Endothelial cell of umbilical vein (primary cell): ENCODE data around the gene TCF7. TPM values are rescaled to one million over a fixed set of nuclear protein-coding genes. Genes with fewer than 3 reads are reported as not detected.

ENCODE experiments used
- BruUV-seq: library from RNA; stranded (reverse); fragments of 400-500 nt; replicated peaks from 2 replicates; lab custom pipeline; 2021; lab: Mats Ljungman, UMichigan
- CTCF ChIA-PET: fragments of 300-600, 350-600 bp; sonication (Branson Sonifier 250); formaldehyde crosslinking; loops from one replicate; lab custom pipeline; 2021; ENCODE audit warnings: antibody characterized with exemption, inconsistent platforms; lab: Charles Lee
- POLR2A ChIA-PET: fragments of 300-600, 350-600 bp; sonication (Branson Sonifier 250); formaldehyde crosslinking; loops from one replicate; lab custom pipeline; 2021; ENCODE audit warnings: antibody characterized with exemption, inconsistent platforms; lab: Charles Lee
- DNase-seq: peaks from one replicate; pipeline ENCODE4 v3.0.0-alpha.2; 2011; ENCODE audit warnings: low read depth, low spot score
- FAIRE-seq: peaks from 2 replicates; lab custom pipeline; 2011; peaks lifted over from hg19 to GRCh38; lab: Jason Lieb, UNC
- H2AFZ ChIP-seq: 2 replicates; pipeline ENCODE4 v1.6.0; 2012; ENCODE audit warnings: low read depth, low read length, control low read depth, inconsistent platforms
- H3K27ac ChIP-seq: 2 replicates; pipeline ENCODE4 v1.5.1; 2011; ENCODE audit warnings: low read depth, mild to moderate bottlenecking, control low read depth, low read length, moderate library complexity; ENCODE audit not compliant: insufficient read depth
- H3K27me3 ChIP-seq, 2 experiments: 2 replicates each; pipeline versions ENCODE4 v1.6.0 to v1.6.1; 2011; ENCODE audit warnings: low read length in 2 of 2, mixed read lengths in 1 of 2; ENCODE audit not compliant: control insufficient read depth in 2 of 2, insufficient read depth in 2 of 2
- H3K36me3 ChIP-seq, 2 experiments: 2 replicates in 1 of 2; 3 replicates in 1 of 2; pipeline ENCODE4 v1.5.1; 2011; ENCODE audit warnings: low read length in 2 of 2, mild to moderate bottlenecking in 1 of 2, moderate library complexity in 1 of 2; ENCODE audit not compliant: control insufficient read depth in 2 of 2, insufficient read depth in 2 of 2; ENCODE audit errors: extremely low read depth in 1 of 2
- H3K4me1 ChIP-seq: 3 replicates; pipeline ENCODE4 v1.5.1; 2011; ENCODE audit warnings: mild to moderate bottlenecking, low read length; ENCODE audit not compliant: control insufficient read depth, insufficient read depth; ENCODE audit errors: extremely low read depth
- H3K4me2 ChIP-seq: 2 replicates; pipeline ENCODE4 v1.6.1; 2011; ENCODE audit warnings: low read length, control low read depth, mixed read lengths; ENCODE audit not compliant: insufficient read depth
- H3K4me3 ChIP-seq, 3 experiments: fragments of 200-600 bp in 1 of 3; sonication (generic), shearing (Covaris generic) in 1 of 3; replicated peaks in 1 of 3; 2 replicates each; pipeline ENCODE4 v1.5.1; 2011 to 2016; ENCODE audit warnings: control low read depth in 3 of 3, low read length in 3 of 3, mild to moderate bottlenecking in 2 of 3, inconsistent platforms in 1 of 3, low read depth in 1 of 3, moderate library complexity in 1 of 3; ENCODE audit not compliant: insufficient read depth in 1 of 3
- H3K79me2 ChIP-seq: 2 replicates; pipeline ENCODE4 v1.6.0; 2012; ENCODE audit warnings: low read length, inconsistent platforms; ENCODE audit not compliant: control insufficient read depth, insufficient read depth
- H3K9ac ChIP-seq: replicated peaks from 2 replicates; pipeline ENCODE3; 2011; ENCODE audit warnings: low read length, control low read depth; ENCODE audit not compliant: insufficient read depth; ENCODE audit errors: extremely low read depth
- H3K9me1 ChIP-seq: replicated peaks from 3 replicates; pipeline ENCODE4 v1.6.0; 2011; ENCODE audit warnings: mild to moderate bottlenecking, low read length; ENCODE audit not compliant: control insufficient read depth, insufficient read depth; ENCODE audit errors: extremely low read depth
- H3K9me3 ChIP-seq: replicated peaks from 2 replicates; pipeline ENCODE4 v1.5.1; 2012; ENCODE audit warnings: low read length, inconsistent platforms; ENCODE audit not compliant: control insufficient read depth, insufficient read depth
- H4K20me1 ChIP-seq: replicated peaks from 2 replicates; pipeline ENCODE3; 2011; ENCODE audit warnings: mild to moderate bottlenecking, low read length; ENCODE audit not compliant: control insufficient read depth, insufficient read depth; ENCODE audit errors: extremely low read depth
- JUN ChIP-seq: IDR thresholded peaks from 2 replicates; pipeline ENCODE4 v1.6.1; 2011; ENCODE audit warnings: borderline replicate concordance, low read depth; ENCODE audit not compliant: insufficient read length, insufficient read depth
- MYC ChIP-seq: IDR thresholded peaks from one replicate; pipeline ENCODE4 v1.6.1; 2011; ENCODE audit warnings: mild to moderate bottlenecking, low read depth, low read length
- POLR2A ChIP-seq: IDR thresholded peaks from 2 replicates; pipeline ENCODE4 v1.6.1; 2012; ENCODE audit warnings: low read depth, mild to moderate bottlenecking, control low read depth, low read length
- POLR2AphosphoS5 ChIP-seq: IDR thresholded peaks from 2 replicates; pipeline ENCODE4 v1.6.1; 2012; ENCODE audit warnings: low read depth, mild to moderate bottlenecking, control low read depth, low read length, moderate library complexity; ENCODE audit not compliant: insufficient read depth
- dilution Hi-C: fragments of 300-500 bp; cut with MboI; formaldehyde crosslinking; loops from one replicate; pipeline ENCODE4 v1.15.0; 2019; ENCODE audit warnings: low sequenced_read_pairs; ENCODE audit not compliant: extremely low pct_ligation_motif_present
- intact Hi-C: fragments of 100-400 bp; cut with micrococcal nuclease; formaldehyde crosslinking; loops from one replicate; pipeline ENCODE4 v1.10.0; 2022
- polyA plus RNA-seq, 4 experiments: library from polyadenylated mRNA; depleted of rRNA in 3 of 4; stranded (reverse) in 3 of 4; unstranded in 1 of 4; fragments of >200 nt; gene quantifications; 2 replicates each; pipeline versions ENCODE4 v1.2.1 to v1.2.3, GENCODE V29; 2011 to 2012; ENCODE audit warnings: missing spikeins in 1 of 4
- total RNA-seq: library from RNA; stranded (reverse); gene quantifications from 2 replicates; pipeline ENCODE4 v1.2.3, GENCODE V29; 2021

The TCF7 gene
- total and polyA plus RNA-seq, 2 donors (not counting 3 experiments of a cell fraction or from before 2014, with no cell fraction given), result 1.8 to 2.5 TPM

- dilution Hi-C loops, result no loop called here
- Histone ChIP-seq H3K27ac (peak within 1 kb of the TSS; percentile 85), H3K4me1 (peaks cover 18% of the 10 kb centered on the region), H3K9ac (peak within 1 kb of the TSS; percentile 93), H2AFZ (peak within 1 kb of the TSS; percentile 79), H3K79me2 (peaks cover 48% of the 10 kb centered on the region), H3K4me3 (peak within 1 kb of the TSS; percentile 91 to 99 (median 98)), H3K9me1 (no peaks in the 10 kb centered on the region), H3K27me3 (no peaks in the 10 kb centered on the region), H3K36me3 (peaks cover 2 to 9% of the 10 kb centered on the region in 2 experiments), H3K9me3 (no peaks in the 10 kb centered on the region), H4K20me1 (peaks cover 13% of the 10 kb centered on the region), H3K4me2 (peak within 1 kb of the TSS; percentile 95)
- BruUV-seq, result no TSS peak
- TF ChIP-seq POLR2A, result peak; percentile 99
- TF ChIP-seq JUN, result no peak
- no peak for TF ChIP-seq MYC
- peak; percentile 100 for TF ChIP-seq POLR2AphosphoS5
- CTCF ChIA-PET, result interaction anchor here (1.1 to 2.8 kb wide), 4 partner anchors 34 to 410 kb away, joined by 3 to 9 read pairs (median 5); no protein-coding TSS in a partner anchor
- intact Hi-C loops, result loop anchor here (1.0 to 5.0 kb wide), 5 partner anchors 50 to 562 kb away; partner anchors contain the start of genes CAMLG, PPP2CA and UBE2B
- FAIRE-seq, result peak; percentile 86
- peak; percentile 86 for DNase-seq
- POLR2A ChIA-PET, result interaction anchor here (0.5 to 2.2 kb wide), 18 partner anchors 11 to 1163 kb away, joined by 3 to 15 read pairs (median 4); partner anchors contain the start of gene PPP2CA
These were observed 62.3 kb downstream of the TCF7 start, which contains the start of gene SKP1 for GRCh38 chr5:134176511-134177368. Gene SKP1 (minus strand): TSS chr5:134176950. CDS start chr5:134174022, 2,928 bp downstream.
